HG03571 (cell line): ENCODE measurements around the gene SMARCA1.

ENCODE experiments used
- ATAC-seq: cut with Tn5 transposase; IDR thresholded peaks from one replicate; pipeline ENCODE4 v1.9.1; 2021; ENCODE audit not compliant: unreplicated experiment

Gene SMARCA1

DNA sequence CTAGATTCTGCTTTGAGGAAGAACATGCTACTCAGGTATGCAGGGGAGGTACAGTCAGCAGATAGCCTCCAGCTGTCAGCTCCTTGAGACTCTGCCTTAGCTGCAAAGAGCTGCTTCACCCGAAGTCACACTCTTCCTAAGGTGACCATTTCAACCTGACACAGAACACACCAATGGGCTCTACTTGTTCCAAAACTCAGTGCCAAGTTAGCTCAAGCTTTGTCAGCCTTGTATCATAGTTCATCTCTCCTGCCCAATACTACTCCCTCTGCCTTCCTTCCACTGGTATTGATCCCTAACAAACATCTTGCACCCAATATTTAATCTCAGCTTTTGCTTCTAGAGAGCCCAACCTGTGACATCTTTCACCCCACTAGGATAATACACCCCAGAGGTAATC lies 7.8 kb upstream of the SMARCA1 start:
- ATAC-seq = no peak

GRCh38 chrX:129530410-129530809 lies 7.1 kb upstream of the SMARCA1 start:
- no peak for ATAC-seq

DNA sequence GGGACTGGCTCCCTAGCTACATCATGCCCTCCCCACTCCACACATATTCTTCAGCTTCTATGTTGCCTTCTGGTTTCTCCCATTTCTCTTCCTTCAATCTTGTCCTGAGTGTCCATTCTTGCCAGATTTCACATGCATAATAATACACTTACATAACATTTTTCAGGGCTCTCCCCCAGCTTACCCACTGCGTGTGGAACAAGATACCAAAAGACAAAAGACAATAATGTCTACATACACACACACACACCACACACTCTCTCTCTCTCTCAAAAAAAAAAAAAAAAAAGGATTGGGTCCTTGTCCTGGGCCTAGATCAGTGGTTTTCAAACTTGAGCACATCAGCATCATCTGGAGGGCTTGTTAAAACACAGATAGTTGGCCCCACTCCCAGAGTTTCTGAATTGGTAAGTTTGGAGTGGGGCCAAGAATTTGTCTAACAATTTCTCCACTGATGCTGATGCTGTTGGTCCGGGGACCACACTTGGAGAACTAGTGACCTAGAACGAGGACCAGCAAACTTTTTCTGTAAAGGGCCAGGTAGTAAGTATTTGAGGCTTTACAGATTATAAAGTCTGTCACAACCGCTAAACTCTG lies 6.5 kb upstream of the SMARCA1 start:
- no peak for ATAC-seq

DNA sequence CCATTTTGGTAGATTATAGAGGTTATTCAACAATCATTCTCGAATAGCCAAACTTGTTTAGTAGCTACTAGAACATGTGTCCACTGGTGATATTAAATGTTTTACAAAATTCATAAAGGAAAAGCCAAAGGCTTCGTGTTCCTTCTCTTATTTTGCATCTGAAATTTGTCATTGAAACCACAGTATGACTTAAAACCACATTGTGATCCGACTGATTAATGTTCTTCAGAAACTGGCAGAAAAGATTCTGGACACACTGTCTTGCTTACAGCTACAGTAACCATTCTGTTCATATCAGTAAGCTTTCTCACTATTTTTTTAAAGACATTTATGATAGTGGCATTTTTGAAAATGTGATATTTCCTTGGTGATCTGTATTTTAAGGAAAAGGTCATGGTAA lies 2.6 kb upstream of the SMARCA1 start:
- ATAC-seq = no peak

- no peak for ATAC-seq
Measured at GRCh38 chrX:129525162-129525561, 1.9 kb upstream of the SMARCA1 start.

- no peak for ATAC-seq
Measured at GRCh38 chrX:129524250-129524850, 1.1 kb upstream of the SMARCA1 start.

- ATAC-seq = no peak
Measured at GRCh38 chrX:129522184-129523078, 859 bp downstream of the SMARCA1 start.

DNA sequence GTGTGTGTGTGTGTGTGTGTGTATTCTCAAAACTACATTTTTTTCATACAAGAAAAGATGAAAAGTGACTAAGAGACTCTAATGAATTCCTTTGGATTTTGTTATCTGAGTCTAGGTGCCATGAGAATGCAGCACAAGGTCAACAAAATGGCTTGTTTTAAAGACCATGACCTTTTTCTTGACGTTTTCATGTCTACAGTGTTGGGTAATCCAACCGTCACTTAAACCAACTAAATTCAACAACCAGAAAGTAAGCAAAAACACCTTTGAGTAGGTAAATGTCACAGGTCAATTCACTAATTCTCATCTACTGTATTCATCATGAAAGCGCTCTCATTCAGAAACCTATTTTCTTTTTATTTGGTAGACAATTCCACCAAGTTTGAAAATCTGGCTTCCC lies 3.1 kb downstream of the SMARCA1 start:
- ATAC-seq = no peak

GRCh38 chrX:129516402-129516801 lies 6.9 kb downstream of the SMARCA1 start:
- no peak for ATAC-seq

GRCh38 chrX:129512409-129512808 lies 10.9 kb downstream of the SMARCA1 start:
- no peak for ATAC-seq

GRCh38 chrX:129511689-129512088 lies 11.6 kb downstream of the SMARCA1 start:
- ATAC-seq = no peak

GRCh38 chrX:129510331-129510730 lies 13.0 kb downstream of the SMARCA1 start:
- ATAC-seq = no peak

DNA sequence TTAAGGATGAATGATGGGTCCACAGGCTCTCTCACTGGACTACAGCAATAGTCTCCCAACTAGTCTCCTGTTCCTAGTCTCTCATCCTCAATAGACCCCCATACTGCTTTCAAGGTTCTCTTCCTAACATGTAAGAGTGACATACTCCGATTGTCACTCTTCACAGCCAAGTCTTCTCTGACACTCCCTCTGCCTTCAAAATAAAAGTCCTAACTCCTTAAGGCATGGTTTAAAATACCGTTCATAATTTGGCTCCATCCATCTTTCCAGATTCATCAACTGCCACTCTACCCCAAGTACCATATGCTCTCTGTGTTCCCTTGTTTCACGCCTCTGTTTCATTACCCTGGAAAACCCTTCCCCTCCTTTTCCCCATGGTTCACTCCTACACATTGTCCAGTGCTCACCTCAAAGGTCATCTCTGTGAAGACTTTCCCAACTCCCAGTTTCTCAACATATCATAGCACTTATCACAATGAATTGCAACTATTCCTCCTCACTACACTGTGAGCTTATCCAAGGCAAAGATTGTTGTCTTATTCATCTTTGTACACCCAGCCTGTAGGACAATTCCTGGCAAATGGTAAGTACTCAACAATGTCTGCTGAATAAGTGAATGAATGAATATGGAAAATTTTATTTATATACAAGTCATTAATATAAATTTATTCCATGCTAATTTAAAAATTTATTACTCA lies 26.0 kb downstream of the SMARCA1 start:
- ATAC-seq = no peak

DNA sequence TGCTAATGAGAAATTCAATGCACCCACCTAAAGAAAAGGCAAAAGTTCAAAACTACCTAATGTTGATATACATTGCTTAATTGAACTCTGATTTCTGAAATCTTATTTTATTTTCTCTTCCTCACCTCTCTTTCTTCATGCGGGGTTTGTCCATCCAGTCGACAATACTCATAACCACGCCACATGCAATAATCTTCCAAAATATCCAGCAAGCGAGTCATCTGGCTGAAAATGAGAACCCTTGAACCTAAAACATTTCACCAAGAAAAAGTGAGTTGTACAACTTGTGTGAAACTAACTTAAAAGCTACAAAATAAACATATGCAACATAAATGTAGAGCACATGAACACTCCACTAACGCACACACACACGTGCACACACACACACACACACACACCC lies 26.7 kb downstream of the SMARCA1 start:
- no peak for ATAC-seq

- ATAC-seq = no peak
Measured at GRCh38 chrX:129495900-129496299, 27.4 kb downstream of the SMARCA1 start.

DNA sequence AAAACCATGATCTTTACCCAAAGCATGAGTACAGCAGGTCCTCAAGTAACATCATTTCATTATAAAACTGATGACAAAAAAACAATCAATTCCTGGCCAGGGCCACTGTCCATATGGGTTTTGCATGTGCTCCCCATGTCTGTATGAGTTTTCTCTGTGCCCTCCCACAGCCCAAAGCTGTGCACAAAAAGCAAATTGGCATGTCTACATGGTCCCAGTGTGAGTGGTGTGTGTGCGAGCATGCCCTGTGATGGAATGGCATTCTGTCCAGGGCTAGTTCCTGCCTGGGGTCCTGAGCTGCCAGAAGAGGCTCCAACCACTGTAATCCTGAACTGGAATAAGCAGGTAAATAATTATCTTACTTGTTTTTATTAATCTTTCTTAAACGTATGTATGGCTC lies 28.4 kb downstream of the SMARCA1 start:
- ATAC-seq = no peak

DNA sequence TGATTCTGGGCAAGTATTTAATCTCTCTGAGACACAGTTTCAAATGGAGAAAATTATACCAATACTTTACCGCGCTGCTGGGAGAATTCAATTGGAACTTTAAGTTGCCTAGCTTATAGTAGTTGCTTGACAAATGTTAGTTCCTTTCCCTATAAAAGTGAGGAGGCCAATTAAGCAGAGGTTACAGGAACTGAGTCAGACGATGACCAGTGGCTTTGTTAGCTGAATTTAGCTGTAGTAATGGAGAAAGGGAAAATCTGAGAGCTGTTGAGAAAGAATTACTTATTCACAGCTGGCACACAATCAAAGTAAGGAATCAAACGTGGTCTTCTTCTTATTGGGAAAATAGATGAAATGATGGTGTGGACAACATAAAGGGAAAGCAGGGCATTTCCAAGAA lies 29.6 kb downstream of the SMARCA1 start:
- no peak for ATAC-seq

- ATAC-seq = no peak
Measured at GRCh38 chrX:129490330-129490729, 33.0 kb downstream of the SMARCA1 start.

GRCh38 chrX:129488359-129488758 lies 34.9 kb downstream of the SMARCA1 start:
- no peak for ATAC-seq

GRCh38 chrX:129480889-129481288 lies 42.4 kb downstream of the SMARCA1 start:
- ATAC-seq = no peak

DNA sequence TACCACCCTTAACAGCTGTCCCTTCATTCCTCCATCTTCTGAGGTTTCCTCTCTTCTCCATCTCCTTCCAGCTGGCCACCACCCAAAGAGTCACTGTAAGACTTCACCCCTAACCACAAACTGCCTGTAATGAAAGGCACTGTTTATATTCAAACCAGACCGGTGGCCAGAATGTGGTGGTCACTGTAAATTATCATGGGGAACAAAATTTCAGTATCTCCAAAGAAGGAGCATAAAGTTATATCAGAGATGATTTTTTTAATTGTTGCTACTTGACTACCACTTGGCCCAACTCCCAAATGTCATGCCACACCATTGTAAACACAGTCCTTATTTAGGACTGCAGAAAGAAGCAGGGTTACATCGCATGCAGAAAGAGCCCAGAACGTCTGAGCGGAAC lies 44.8 kb downstream of the SMARCA1 start:
- ATAC-seq = no peak

DNA sequence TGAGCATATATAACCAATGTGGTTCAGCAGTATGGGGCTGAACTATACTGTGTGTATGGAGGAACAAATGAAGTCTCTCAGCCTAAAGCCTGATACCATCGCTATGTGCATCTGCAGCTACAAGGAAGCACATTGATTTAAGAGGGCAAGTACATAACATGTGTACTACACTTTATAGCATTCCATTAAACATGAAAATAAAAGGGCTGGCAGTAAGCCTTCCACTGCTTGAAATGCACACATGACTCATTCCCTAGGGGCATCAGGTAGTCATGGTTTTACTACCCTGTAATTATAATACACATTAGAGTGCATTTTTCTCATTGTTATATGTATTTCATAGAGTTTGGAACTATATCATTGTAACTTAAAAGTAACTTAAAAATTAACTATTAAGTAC lies 51.2 kb downstream of the SMARCA1 start:
- ATAC-seq = no peak
